Left colon (tissue), 2 donors: Measurements from ENCODE around the gene PBX3. TPM values are rescaled to one million over a fixed set of nuclear protein-coding genes. Genes with fewer than 3 reads are reported as not detected.
A peak's percentile ranks its signal among the peaks of the same experiment; 100 is the strongest.

Experiments
- ATAC-seq: fragments of 200-7000 bp; cut with Tn5 transposase; one replicate; pipeline ENCODE4 v1.9.1; 2020; ENCODE audit warnings: mild to moderate bottlenecking, moderate library complexity
- DNase-seq, 2 donors: peaks; one replicate each; pipeline ENCODE4 v3.0.0-alpha.2; 2020
- intact Hi-C, 2 donors: fragments of 100-400 bp; cut with DNase I in 1 of 2; cut with micrococcal nuclease in 1 of 2; formaldehyde crosslinking; loops; one replicate each; pipeline versions ENCODE4 v1.11.2 to v1.14.0; 2022; cut with DNase I, micrococcal nuclease
- total RNA-seq, 2 donors: library from RNA; stranded (reverse); fragmentation: NEBNext Ultra II Directional; extraction: Animal tissue kit (Norgen Biotek cat#: 25700); gene quantifications; one replicate each; pipeline ENCODE4 v1.2.1, GENCODE V29; 2021
- donor health status: DM: no; HTN: no; CAD: no.
- donor health status: DM: yes; HTN: yes; CAD: no.

Gene PBX3
- total RNA-seq, 2 donors from 2014 or later = 8.9 to 13.2 TPM

GRCh38 chr9:125993466-125993865 is 246.3 kb downstream of the PBX3 start:
- intact Hi-C loops = no loop called here
- ATAC-seq (no peak), DNase-seq (no peak)

- intact Hi-C loops = no loop called here
- no peak for ATAC-seq
- DNase-seq = no peak
These were observed 247.1 kb downstream of the PBX3 start for GRCh38 chr9:125994066-125994943.

- DNase-seq = no peak
- ATAC-seq = no peak
- intact Hi-C loops = no loop called here
These were observed 247.8 kb downstream of the PBX3 start for GRCh38 chr9:125995006-125995405.

- ATAC-seq (no peak), DNase-seq (no peak)
- intact Hi-C loops = no loop called here
These were observed 248.5 kb downstream of the PBX3 start for GRCh38 chr9:125995706-125996105.

GRCh38 chr9:125996791-125997190 is 249.6 kb downstream of the PBX3 start:
- ATAC-seq (no peak), DNase-seq (no peak)
- intact Hi-C loops = no loop called here

- intact Hi-C loops = no loop called here
- DNase-seq (no peak), ATAC-seq (no peak)
These were observed 250.1 kb downstream of the PBX3 start for GRCh38 chr9:125997196-125997823.

GRCh38 chr9:125998837-125999503 is 251.8 kb downstream of the PBX3 start:
- ATAC-seq (no peak), DNase-seq (no peak)
- intact Hi-C loops = no loop called here

GRCh38 chr9:125999504-125999881 is 252.3 kb downstream of the PBX3 start:
- ATAC-seq = no peak
- intact Hi-C loops = no loop called here

GRCh38 chr9:126000256-126000655 is 253.1 kb downstream of the PBX3 start:
- ATAC-seq (no peak), DNase-seq (no peak)
- intact Hi-C loops = no loop called here

More at GRCh38 chr9:125999504-125999881, 252.3 kb downstream of the PBX3 start:
- DNase-seq = no peak

GRCh38 chr9:126000731-126001580 is 253.8 kb downstream of the PBX3 start:
- intact Hi-C loops = no loop called here
- DNase-seq (peak in 1 of 2 donors; percentile 10), ATAC-seq (peak; percentile 27)

- intact Hi-C loops = no loop called here
- DNase-seq (no peak), ATAC-seq (no peak)
These were observed 254.5 kb downstream of the PBX3 start for GRCh38 chr9:126001581-126002225.

GRCh38 chr9:126002476-126003350 is 255.5 kb downstream of the PBX3 start:
- intact Hi-C loops = no loop called here
- DNase-seq = no peak
- no peak for ATAC-seq

GRCh38 chr9:126009047-126009446 is 261.9 kb downstream of the PBX3 start:
- intact Hi-C loops = no loop called here
- DNase-seq = no peak
- ATAC-seq = no peak

- no peak for ATAC-seq
- DNase-seq = no peak
- intact Hi-C loops = no loop called here
These were observed 267.6 kb downstream of the PBX3 start for GRCh38 chr9:126014726-126015125.

GRCh38 chr9:126015424-126015823 is 268.3 kb downstream of the PBX3 start:
- DNase-seq = no peak
- ATAC-seq = no peak
- intact Hi-C loops = no loop called here

- ATAC-seq (no peak), DNase-seq (no peak)
- intact Hi-C loops = no loop called here
These were observed 269.6 kb downstream of the PBX3 start for GRCh38 chr9:126016579-126017290.
